22Rv1 (cell line): Measurements from ENCODE around the gene UCK2.
A peak's percentile ranks its signal among the peaks of the same experiment; 100 is the strongest.

Experiments used
- H3K27ac ChIP-seq: fragments of 450-650 bp; 2 replicates; pipeline ENCODE4 v1.5.1; 2017
- ZFX ChIP-seq: fragments of 450-650 bp; IDR thresholded peaks from 2 replicates; pipeline ENCODE4 v1.6.1; 2017; ENCODE audit warnings: antibody characterized with exemption, borderline replicate concordance
- TF ChIP-seq, protein P1 (sequence below): fragments of 450-650 bp; IDR thresholded peaks from 2 replicates; pipeline ENCODE4 v1.5.1; 2017; ENCODE audit warnings: mild to moderate bottlenecking

Gene UCK2

GRCh38 chr1:165887877-165888551 lies 60.6 kb downstream of the UCK2 start:
- H3K27ac ChIP-seq: peak overlapping the region; percentile 49
- TF ChIP-seq, protein P1, sequence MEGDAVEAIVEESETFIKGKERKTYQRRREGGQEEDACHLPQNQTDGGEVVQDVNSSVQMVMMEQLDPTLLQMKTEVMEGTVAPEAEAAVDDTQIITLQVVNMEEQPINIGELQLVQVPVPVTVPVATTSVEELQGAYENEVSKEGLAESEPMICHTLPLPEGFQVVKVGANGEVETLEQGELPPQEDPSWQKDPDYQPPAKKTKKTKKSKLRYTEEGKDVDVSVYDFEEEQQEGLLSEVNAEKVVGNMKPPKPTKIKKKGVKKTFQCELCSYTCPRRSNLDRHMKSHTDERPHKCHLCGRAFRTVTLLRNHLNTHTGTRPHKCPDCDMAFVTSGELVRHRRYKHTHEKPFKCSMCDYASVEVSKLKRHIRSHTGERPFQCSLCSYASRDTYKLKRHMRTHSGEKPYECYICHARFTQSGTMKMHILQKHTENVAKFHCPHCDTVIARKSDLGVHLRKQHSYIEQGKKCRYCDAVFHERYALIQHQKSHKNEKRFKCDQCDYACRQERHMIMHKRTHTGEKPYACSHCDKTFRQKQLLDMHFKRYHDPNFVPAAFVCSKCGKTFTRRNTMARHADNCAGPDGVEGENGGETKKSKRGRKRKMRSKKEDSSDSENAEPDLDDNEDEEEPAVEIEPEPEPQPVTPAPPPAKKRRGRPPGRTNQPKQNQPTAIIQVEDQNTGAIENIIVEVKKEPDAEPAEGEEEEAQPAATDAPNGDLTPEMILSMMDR: no peak
- no peak for TF ChIP-seq ZFX

DNA sequence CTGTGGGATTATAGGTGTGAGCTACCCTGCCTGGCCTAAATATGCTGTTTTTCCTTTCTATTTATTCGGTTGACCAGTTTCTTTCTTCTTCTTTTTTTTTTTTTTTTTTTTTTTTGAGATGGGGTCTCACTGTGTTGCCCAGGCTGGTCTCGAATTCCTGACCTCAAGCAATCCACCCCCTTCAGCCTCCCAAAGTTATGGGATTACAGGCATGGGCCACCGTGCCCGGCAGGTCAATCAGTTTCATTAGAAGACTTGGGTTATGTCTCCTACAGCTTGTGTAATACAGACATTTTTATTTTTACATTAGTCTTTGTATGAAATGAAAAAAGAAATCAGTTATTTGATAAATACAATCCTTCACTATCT lies 61.1 kb downstream of the UCK2 start:
- peak overlapping the region; percentile 49 for H3K27ac ChIP-seq
- TF ChIP-seq ZFX: no peak
- TF ChIP-seq, protein P1: no peak

GRCh38 chr1:165890684-165891083 lies 63.3 kb downstream of the UCK2 start:
- no peak overlapping the region for H3K27ac ChIP-seq
- TF ChIP-seq, protein P1: no peak
- TF ChIP-seq ZFX: no peak

DNA sequence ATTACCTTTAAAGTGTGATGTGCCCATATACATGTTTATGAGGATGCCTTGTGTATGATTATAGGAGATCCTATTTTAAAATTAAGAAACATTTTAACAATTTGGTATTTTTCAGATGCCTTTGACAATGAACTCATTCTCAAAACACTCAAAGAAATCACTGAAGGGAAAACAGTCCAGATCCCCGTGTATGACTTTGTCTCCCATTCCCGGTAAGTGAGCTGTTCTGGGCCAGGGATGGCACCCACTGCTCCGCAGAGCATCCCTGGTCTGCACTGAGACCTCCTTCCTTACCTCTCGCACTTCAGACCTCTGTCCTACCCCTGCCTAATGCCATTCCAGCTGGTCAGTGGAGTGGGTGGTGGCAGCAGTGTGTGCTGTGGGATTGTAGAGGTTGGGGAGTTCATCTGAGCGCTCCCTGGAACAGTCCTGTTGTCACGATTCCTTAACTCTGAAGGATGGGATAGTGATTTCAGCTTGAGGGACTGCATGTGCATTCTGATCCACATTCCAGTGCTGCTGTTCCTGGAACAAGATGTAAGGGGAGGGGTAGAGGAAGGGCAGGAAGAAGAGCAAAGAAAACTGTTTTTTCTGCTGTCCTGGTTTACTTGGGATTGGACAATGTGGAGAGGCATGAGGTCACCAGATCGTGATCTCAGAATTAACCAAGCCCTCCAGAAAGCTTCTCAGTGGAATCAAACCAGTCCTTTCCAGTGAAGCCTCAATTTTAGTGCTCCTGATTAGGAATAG lies 63.9 kb downstream of the UCK2 start:
- TF ChIP-seq ZFX: no peak
- TF ChIP-seq, protein P1: no peak
- no peak overlapping the region for H3K27ac ChIP-seq

- TF ChIP-seq, protein P1: no peak
- no peak for TF ChIP-seq ZFX
- H3K27ac ChIP-seq: no peak overlapping the region
These were observed 65.5 kb downstream of the UCK2 start for GRCh38 chr1:165892935-165893334.

- H3K27ac ChIP-seq: no peak overlapping the region
These were observed 66.1 kb downstream of the UCK2 start for GRCh38 chr1:165893507-165893906.

DNA sequence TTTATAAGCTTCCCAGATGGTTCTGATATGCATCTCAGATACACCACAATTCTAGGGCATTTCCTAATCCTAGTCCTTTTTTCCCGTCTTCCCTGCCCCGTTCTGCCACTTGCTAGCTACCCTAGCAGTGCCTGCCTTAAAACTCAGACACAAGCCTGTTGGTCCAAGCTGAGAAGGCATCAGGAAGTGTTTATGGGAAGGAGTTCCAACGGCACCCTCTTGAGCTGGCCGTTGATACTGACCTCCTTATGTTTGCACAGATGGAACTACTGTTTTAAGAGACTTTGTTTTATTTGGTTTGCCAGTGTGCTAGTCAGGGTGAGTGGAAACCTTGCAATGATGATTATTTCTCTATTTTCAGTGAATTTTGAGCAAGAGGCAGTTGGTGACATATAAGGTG lies 67.2 kb downstream of the UCK2 start:
- TF ChIP-seq, protein P1: no peak
- TF ChIP-seq ZFX: no peak
- H3K27ac ChIP-seq: no peak overlapping the region

More at GRCh38 chr1:165893507-165893906, 66.1 kb downstream of the UCK2 start:
- TF ChIP-seq, protein P1: no peak
- TF ChIP-seq ZFX: no peak
